GM19438 (cell line): ENCODE measurements around the gene ARHGAP8.
"Not testable (repeated sequence)": the region's sequence is repeated elsewhere in the genome, so short reads cannot be mapped to it uniquely, and the experiment has no call there.

Experiments used
- ATAC-seq: cut with Tn5 transposase; IDR thresholded peaks from one replicate; pipeline ENCODE4 v1.9.1; 2021; ENCODE audit warnings: low read depth; ENCODE audit not compliant: unreplicated experiment

Gene ARHGAP8

DNA sequence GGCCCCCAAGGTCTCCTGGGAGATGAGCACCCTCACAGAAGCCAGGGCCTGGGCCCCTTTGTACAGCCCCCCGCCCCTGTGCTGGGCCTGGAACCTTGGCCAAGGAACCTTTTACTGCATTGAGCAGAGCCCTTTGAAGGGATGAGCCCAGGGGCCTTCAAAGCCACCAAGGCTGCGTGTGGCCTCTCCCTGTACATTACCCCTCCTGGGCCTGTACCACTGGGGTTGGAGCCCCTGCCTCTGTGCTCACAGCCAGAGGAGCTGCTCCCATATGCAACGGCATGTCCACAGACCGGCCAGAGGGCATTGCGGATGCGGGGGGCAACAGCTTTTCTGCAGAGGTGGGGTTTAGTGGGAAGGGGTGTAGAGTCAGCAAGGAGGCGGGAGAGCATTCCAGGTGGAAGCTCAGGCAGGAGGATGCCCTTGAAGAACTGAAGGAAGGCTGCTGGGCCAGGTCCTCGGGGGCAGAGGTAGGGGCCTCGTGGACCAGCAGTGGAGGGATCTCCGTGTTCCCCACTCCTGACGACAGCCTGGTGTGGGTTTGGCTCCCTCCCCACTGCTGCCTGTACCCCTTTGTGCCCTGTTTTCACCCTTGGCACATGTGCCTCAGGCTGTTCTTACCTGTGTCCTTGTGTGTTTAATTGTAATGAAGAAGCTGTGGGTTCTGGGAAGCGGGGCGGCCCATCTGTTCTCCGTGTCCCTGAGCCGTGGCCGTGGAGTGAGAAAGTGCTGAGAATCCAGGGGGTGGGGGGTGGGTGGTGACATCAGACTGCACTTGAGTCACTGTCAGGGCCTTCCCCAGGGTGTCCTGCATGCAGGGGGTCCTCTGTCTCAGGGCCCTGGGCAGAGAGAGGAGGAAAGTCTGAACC, 46.9 kb downstream of the ARHGAP8 start:
- no peak for ATAC-seq

- not testable (repeated sequence) for ATAC-seq
Measured at GRCh38 chr22:44799946-44800634, 47.7 kb downstream of the ARHGAP8 start.

DNA sequence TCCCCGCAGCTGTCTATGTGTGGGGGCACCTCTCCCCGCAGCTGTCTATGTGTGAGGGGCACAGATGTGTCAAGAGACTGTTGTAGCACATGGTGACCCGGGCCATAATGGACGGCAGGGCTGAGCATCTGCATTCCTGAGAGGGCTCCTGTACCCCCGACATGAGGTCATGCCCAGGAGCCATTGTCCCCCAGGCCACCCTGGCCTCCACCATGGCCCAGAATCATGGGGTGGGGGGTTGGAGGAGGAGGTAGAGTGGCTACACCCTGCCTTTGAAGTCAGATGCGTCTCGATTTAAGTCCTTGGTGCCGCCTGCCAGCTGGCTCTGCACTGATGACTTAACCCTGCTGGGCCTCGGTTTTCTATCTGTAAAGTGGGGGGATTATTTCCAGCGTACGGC, 49.1 kb downstream of the ARHGAP8 start:
- ATAC-seq = no peak

- ATAC-seq = no peak
Measured at GRCh38 chr22:44802071-44802700, 49.8 kb downstream of the ARHGAP8 start.

DNA sequence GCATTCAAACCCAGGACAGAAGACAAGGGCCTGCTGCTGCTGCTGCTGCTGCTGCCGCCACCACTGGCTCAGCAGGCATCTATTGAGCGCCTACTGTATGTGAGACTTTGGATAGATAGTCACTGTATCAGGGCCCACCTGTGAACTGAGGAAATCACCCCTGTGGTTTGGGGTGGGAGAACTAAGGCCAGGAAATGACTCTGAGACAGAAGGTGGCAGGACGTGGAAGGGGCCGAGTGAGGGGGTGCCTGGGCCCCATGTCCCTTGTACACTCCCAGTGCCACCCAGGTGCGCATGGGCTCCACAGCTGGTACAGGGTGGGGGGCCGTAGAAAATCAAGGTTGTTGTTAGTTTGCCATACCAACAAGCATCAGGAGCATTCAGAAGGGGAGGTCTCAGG, 50.6 kb downstream of the ARHGAP8 start:
- no peak for ATAC-seq

- ATAC-seq = no peak
Measured at GRCh38 chr22:44804327-44804726, 52.0 kb downstream of the ARHGAP8 start.

- no peak for ATAC-seq
Measured at GRCh38 chr22:44805711-44806110, 53.3 kb downstream of the ARHGAP8 start.

GRCh38 chr22:44807232-44807631, 54.9 kb downstream of the ARHGAP8 start:
- no peak for ATAC-seq

- no peak for ATAC-seq
Measured at GRCh38 chr22:44807915-44808690, 55.7 kb downstream of the ARHGAP8 start.

- ATAC-seq = no peak
Measured at GRCh38 chr22:44809456-44809855, 57.1 kb downstream of the ARHGAP8 start.

GRCh38 chr22:44811141-44811540, 58.8 kb downstream of the ARHGAP8 start:
- no peak for ATAC-seq

- ATAC-seq = no peak
Measured at GRCh38 chr22:44813416-44813815, 61.0 kb downstream of the ARHGAP8 start.

- no peak for ATAC-seq
Measured at GRCh38 chr22:44814266-44815098, 62.1 kb downstream of the ARHGAP8 start.

DNA sequence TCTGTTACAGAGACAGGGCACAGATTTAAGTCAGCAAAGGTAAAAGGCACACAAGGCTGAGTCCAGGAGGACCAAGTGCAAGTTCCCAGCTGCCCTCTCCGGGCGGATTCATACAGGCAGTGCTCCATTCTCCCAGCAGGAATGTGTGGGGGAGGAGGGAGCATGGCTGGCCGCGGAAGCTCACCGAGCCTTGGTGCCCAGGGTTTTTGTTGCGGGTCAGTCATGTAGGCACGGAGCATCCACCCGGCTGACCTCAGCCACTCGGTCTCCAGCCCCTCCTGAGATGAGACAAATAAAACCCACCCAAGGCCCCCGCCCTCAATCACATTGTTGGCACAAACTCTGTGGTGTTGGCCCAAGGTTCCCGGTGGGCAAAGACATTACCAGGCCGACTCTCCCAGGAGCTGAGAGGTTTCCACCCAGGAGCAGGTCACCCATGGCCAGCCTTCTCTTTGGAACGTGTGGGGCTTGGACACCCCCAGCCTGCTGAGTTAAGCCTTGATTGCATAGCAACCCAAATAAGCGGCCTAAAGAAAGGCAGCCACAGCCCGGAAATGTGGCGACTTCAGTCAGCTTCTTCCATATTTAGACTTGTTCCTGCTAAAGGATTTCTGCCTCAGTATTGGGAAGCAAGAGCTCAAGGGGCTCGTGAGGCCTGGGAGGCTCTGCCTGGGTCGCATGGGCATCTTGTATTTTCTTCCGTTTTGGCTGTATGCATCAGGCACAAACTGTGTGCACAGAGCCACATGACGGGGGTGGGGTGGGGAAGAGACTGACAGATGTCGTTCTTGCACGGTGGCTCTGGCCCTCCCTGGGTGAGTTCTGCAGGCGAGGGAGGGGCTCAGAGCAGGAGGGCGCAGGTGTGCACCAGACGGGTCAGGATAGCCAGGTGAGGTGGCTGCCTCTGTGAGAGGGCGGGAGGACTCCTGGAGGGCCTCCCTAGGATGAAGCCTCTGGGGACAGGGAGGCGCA, 63.0 kb downstream of the ARHGAP8 start:
- ATAC-seq = no peak

GRCh38 chr22:44816141-44816540, 63.8 kb downstream of the ARHGAP8 start:
- no peak for ATAC-seq

- ATAC-seq = no peak
Measured at GRCh38 chr22:44818727-44819126, 66.4 kb downstream of the ARHGAP8 start.

GRCh38 chr22:44819966-44820631, 67.7 kb downstream of the ARHGAP8 start:
- ATAC-seq = no peak
